Lung (tissue), 12 donors: Measurements from ENCODE around the gene CTNNBL1. TPM values are rescaled to one million over a fixed set of nuclear protein-coding genes. Genes with fewer than 3 reads are reported as not detected.

ENCODE experiments used
- ATAC-seq: fragments of 200-7000 bp; cut with Tn5 transposase; one replicate; pipeline ENCODE4 v1.9.1; 2020; ENCODE audit warnings: moderate number of reproducible peaks; ENCODE audit not compliant: insufficient read depth, low FRiP score
- DNase-seq, 3 donors: peaks; one replicate each; pipeline ENCODE4 v3.0.0-alpha.2; 2013 to 2017
- H3K27ac ChIP-seq, 2 donors: one replicate each; pipeline ENCODE4 v1.5.1; 2013; ENCODE audit warnings: mild to moderate bottlenecking in 2 of 2, moderate library complexity in 2 of 2, control low read depth in 1 of 2, inconsistent platforms in 1 of 2, low read depth in 1 of 2, low read length in 1 of 2
- H3K27me3 ChIP-seq, 3 donors: one replicate each; pipeline ENCODE4 v1.5.1; 2013; ENCODE audit warnings: low read length in 2 of 3; ENCODE audit not compliant: control insufficient read depth in 3 of 3, insufficient read depth in 3 of 3
- H3K36me3 ChIP-seq, 4 donors: one replicate each; pipeline ENCODE4 v1.5.1; 2013; ENCODE audit warnings: low read length in 4 of 4, mild to moderate bottlenecking in 1 of 4, moderate library complexity in 1 of 4; ENCODE audit not compliant: control insufficient read depth in 4 of 4, insufficient read depth in 4 of 4
- H3K4me1 ChIP-seq, 5 donors: one replicate each; pipeline ENCODE4 v1.5.1; 2013; ENCODE audit warnings: low read length in 5 of 5, mild to moderate bottlenecking in 2 of 5, moderate library complexity in 1 of 5; ENCODE audit not compliant: control insufficient read depth in 5 of 5, insufficient read depth in 5 of 5
- H3K4me3 ChIP-seq: one replicate; pipeline ENCODE4 v1.5.1; 2013; ENCODE audit warnings: mild to moderate bottlenecking, control low read depth, moderate library complexity
- H3K9ac ChIP-seq, 2 donors: one replicate each; pipeline ENCODE4 v1.5.1; 2013; ENCODE audit warnings: low read length in 2 of 2, control low read depth in 1 of 2; ENCODE audit not compliant: insufficient read depth in 1 of 2
- H3K9me3 ChIP-seq, 4 donors: one replicate each; pipeline ENCODE4 v1.5.1; 2013; ENCODE audit warnings: low read length in 3 of 4, mild to moderate bottlenecking in 1 of 4, moderate library complexity in 1 of 4; ENCODE audit not compliant: control insufficient read depth in 4 of 4, insufficient read depth in 3 of 4
- WGBS, 2 donors: extraction: QIAGEN DNeasy Blood & Tissue Kit; methylation state at CpG; one replicate each; pipeline ENCODE4 v1.1.7; 2013; 5-methylcytosine and 5-hydroxymethylcytosine counted together
- polyA plus RNA-seq, 2 donors: library from polyadenylated mRNA; stranded (reverse); fragments of 200-250 nt; gene quantifications; one replicate each; pipeline ENCODE4 v1.2.1, GENCODE V29; 2013
- total RNA-seq, 2 donors: library from RNA; depleted of rRNA in 1 of 2; stranded (reverse); fragments of >200 nt in 1 of 2; gene quantifications; one replicate each; pipeline ENCODE4 v1.2.1, GENCODE V29; 2014 to 2021
- TF ChIP-seq, protein P1 (sequence below): IDR thresholded peaks from 2 replicates; pipeline ENCODE4 v1.5.1; 2012; ENCODE audit warnings: mild to moderate bottlenecking; ENCODE audit errors: control extremely low read depth, extremely low read depth
- donor health status: control.
- donor health status: control.
- donor health status: Bipolar disorder and iron deficiency.
- donor health status: healthy.
- donor health status: DM: yes; HTN: yes; CAD: no.

The CTNNBL1 gene
- total and polyA plus RNA-seq, 4 donors, result 38.9 to 53.1 (median 49.2) TPM

DNA sequence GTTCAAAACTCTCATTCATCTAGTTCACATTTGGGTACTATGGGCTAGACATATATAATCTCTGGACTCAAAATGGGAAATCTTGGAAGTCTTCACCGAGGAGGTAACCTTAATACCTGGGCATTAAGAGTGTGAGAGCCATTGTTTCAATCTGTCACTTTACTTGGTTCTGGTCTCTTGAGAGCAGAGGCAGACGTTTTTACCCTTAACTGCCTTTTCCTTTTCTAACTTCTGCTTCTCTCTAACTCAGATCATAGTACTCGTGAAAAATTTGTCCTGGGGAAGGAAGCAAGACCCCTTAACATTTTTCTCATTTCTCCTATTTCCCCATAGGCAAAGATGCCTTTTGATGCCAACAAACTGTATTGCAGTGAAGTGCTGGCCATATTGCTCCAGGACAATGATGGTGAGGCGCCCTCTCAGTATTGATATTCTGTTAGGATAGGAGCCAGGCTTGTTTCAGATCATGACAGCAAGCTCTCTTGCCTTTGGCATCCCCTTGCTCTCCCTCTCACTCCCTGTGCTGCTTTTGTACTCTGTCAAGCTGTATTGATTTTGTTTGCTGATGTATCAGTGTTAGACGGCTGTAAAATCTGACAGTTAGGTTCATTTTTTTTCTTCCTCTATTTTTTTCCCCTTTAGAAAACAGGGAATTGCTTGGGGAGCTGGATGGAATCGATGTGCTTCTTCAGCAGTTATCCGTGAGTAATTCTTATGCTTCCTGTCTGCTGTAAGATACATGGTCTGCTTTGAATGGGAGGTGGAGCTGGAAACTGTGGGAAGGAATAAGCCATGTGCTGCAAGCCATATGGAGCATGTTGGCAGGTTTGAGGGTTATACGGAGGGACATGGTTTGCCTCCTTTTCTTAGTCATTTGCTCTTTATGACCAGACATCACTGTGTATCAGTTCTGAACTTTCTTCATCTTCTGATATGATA is 83.5 kb downstream of the CTNNBL1 start:
- no peaks in the 10 kb centered on the region for H3K27me3 ChIP-seq
- H3K9ac ChIP-seq, result no peak overlapping the region
- TF ChIP-seq, protein P1, sequence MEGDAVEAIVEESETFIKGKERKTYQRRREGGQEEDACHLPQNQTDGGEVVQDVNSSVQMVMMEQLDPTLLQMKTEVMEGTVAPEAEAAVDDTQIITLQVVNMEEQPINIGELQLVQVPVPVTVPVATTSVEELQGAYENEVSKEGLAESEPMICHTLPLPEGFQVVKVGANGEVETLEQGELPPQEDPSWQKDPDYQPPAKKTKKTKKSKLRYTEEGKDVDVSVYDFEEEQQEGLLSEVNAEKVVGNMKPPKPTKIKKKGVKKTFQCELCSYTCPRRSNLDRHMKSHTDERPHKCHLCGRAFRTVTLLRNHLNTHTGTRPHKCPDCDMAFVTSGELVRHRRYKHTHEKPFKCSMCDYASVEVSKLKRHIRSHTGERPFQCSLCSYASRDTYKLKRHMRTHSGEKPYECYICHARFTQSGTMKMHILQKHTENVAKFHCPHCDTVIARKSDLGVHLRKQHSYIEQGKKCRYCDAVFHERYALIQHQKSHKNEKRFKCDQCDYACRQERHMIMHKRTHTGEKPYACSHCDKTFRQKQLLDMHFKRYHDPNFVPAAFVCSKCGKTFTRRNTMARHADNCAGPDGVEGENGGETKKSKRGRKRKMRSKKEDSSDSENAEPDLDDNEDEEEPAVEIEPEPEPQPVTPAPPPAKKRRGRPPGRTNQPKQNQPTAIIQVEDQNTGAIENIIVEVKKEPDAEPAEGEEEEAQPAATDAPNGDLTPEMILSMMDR, result no peak
- ATAC-seq, result no peak
- H3K4me1 ChIP-seq, result peaks cover 0 to 8% (median 0%) of the 10 kb centered on the region in 5 donors
- peaks cover 3 to 16% (median 6%) of the 10 kb centered on the region in 4 donors for H3K36me3 ChIP-seq
- H3K9me3 ChIP-seq, result no peaks in the 10 kb centered on the region
- H3K4me3 ChIP-seq, result no peak overlapping the region
- 67 to 77% methylated on average over 8 of the region's 8 CpGs for WGBS, 2 donors
- H3K27ac ChIP-seq, result no peak overlapping the region
- peak in 1 of 3 donors; percentile 29 for DNase-seq

- TF ChIP-seq, protein P1, result no peak
- no peaks in the 10 kb centered on the region for H3K27me3 ChIP-seq
- no peak overlapping the region for H3K27ac ChIP-seq
- H3K9me3 ChIP-seq, result no peaks in the 10 kb centered on the region
- H3K4me1 ChIP-seq, result peaks cover 0 to 8% (median 0%) of the 10 kb centered on the region in 5 donors
- H3K36me3 ChIP-seq, result peaks cover 3 to 14% (median 6%) of the 10 kb centered on the region in 4 donors
- ATAC-seq (no peak), DNase-seq (peak in 1 of 3 donors; percentile 6)
- H3K9ac ChIP-seq, result no peak overlapping the region
- no peak overlapping the region for H3K4me3 ChIP-seq
These were observed 84.3 kb downstream of the CTNNBL1 start for GRCh38 chr20:37777988-37778659.

DNA sequence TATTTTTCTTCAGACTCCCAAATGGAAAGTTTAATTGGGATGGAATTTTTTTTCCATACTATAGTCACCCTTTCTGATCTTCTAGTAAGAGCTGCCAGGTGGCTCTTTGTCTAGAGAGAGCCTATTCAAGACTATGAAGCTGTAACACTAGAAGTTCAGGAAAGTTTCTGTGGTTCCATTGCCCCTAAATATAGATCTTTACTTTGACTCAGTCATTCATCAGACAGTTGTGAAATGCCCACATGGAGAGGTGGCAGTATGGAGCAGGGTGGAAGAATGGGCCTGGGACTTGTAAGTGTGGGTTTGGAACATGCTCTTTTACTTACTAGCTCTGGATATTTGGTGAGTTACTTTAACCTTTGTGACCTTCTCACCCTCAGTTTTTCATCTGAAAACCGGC is 87.8 kb downstream of the CTNNBL1 start:
- Histone ChIP-seq H3K27ac (no peak overlapping the region), H3K36me3 (peaks cover 0 to 5% (median 4%) of the 10 kb centered on the region in 4 donors), H3K9ac (no peak overlapping the region), H3K4me1 (peaks cover 0 to 8% (median 0%) of the 10 kb centered on the region in 5 donors), H3K9me3 (no peaks in the 10 kb centered on the region), H3K4me3 (no peak overlapping the region), H3K27me3 (no peaks in the 10 kb centered on the region)
- TF ChIP-seq, protein P1, result no peak
- ATAC-seq (no peak), DNase-seq (no peak)
- 89 to 96% methylated on average over 1 of the region's 1 CpG for WGBS, 2 donors
